GM18520 (cell line): ENCODE measurements around the gene ZNF462.
A peak's percentile ranks its signal among the peaks of the same experiment; 100 is the strongest.

Experiments used
- ATAC-seq: cut with Tn5 transposase; IDR thresholded peaks from one replicate; pipeline ENCODE4 v1.9.1; 2021; ENCODE audit not compliant: unreplicated experiment

The ZNF462 gene

GRCh38 chr9:106992186-106992585 lies 129.2 kb downstream of the ZNF462 start:
- no peak for ATAC-seq

- ATAC-seq: no peak
Observed at GRCh38 chr9:106993603-106994002, 130.6 kb downstream of the ZNF462 start.

GRCh38 chr9:106994463-106994862 lies 131.5 kb downstream of the ZNF462 start:
- ATAC-seq: no peak

- no peak for ATAC-seq
Observed at GRCh38 chr9:107000218-107000617, 137.3 kb downstream of the ZNF462 start.

- ATAC-seq: peak; percentile 47
Observed at GRCh38 chr9:107005201-107005600, 142.2 kb downstream of the ZNF462 start.

- ATAC-seq: no peak
Observed at GRCh38 chr9:107007402-107007801, 144.4 kb downstream of the ZNF462 start.

- no peak for ATAC-seq
Observed at GRCh38 chr9:107008011-107008410, 145.0 kb downstream of the ZNF462 start.

GRCh38 chr9:107008447-107008846 lies 145.5 kb downstream of the ZNF462 start:
- ATAC-seq: no peak

- no peak for ATAC-seq
Observed at GRCh38 chr9:107016383-107016782, 153.4 kb downstream of the ZNF462 start.

- no peak for ATAC-seq
Observed at GRCh38 chr9:107018861-107019545, 156.0 kb downstream of the ZNF462 start.

- peak; percentile 56 for ATAC-seq
Observed at GRCh38 chr9:107020040-107020530, 157.1 kb downstream of the ZNF462 start.

- ATAC-seq: peak; percentile 59
Observed at GRCh38 chr9:107024193-107024592, 161.2 kb downstream of the ZNF462 start.

GRCh38 chr9:107025260-107026035 lies 162.5 kb downstream of the ZNF462 start:
- ATAC-seq: no peak

- ATAC-seq: no peak
Observed at GRCh38 chr9:107029146-107029545, 166.2 kb downstream of the ZNF462 start.

GRCh38 chr9:107033966-107034365 lies 171.0 kb downstream of the ZNF462 start:
- ATAC-seq: peak; percentile 33

- peak; percentile 38 for ATAC-seq
Observed at GRCh38 chr9:107034831-107035230, 171.9 kb downstream of the ZNF462 start.

GRCh38 chr9:107036367-107036766 lies 173.4 kb downstream of the ZNF462 start:
- ATAC-seq: no peak

- ATAC-seq: no peak
Observed at GRCh38 chr9:107039542-107039941, 176.6 kb downstream of the ZNF462 start.

GRCh38 chr9:107042606-107043005 lies 179.6 kb downstream of the ZNF462 start:
- no peak for ATAC-seq

GRCh38 chr9:107043886-107044285 lies 180.9 kb downstream of the ZNF462 start:
- ATAC-seq: no peak

GRCh38 chr9:107044872-107045271 lies 181.9 kb downstream of the ZNF462 start:
- ATAC-seq: no peak

GRCh38 chr9:107046692-107047091 lies 183.7 kb downstream of the ZNF462 start:
- ATAC-seq: peak; percentile 98
